Large intestine (tissue), 3 donors: ENCODE results near the gene SH2D1B. TPM values are rescaled to one million over a fixed set of nuclear protein-coding genes. Genes with fewer than 3 reads are reported as not detected.

Source experiments
- DNase-seq, 2 donors: peaks; one replicate each; pipeline versions ENCODE4 v3.0.0 to v3.0.0-alpha.2; 2013
- H3K27ac ChIP-seq: one replicate; pipeline ENCODE4 v1.5.1; 2013; ENCODE audit warnings: low read length
- H3K27me3 ChIP-seq: 2 replicates; pipeline ENCODE4 v1.6.1; 2013; ENCODE audit warnings: low read length; ENCODE audit not compliant: control insufficient read depth, insufficient read depth
- H3K36me3 ChIP-seq: 2 replicates; pipeline ENCODE4 v1.6.1; 2013; ENCODE audit warnings: low read length; ENCODE audit not compliant: control insufficient read depth, insufficient read depth
- H3K4me1 ChIP-seq: one replicate; pipeline ENCODE4 v1.6.1; 2013; ENCODE audit warnings: low read length; ENCODE audit not compliant: control insufficient read depth, insufficient read depth
- H3K4me3 ChIP-seq: one replicate; pipeline ENCODE4 v1.5.1; 2013; ENCODE audit warnings: low read length
- H3K9me3 ChIP-seq: one replicate; pipeline ENCODE4 v1.6.1; 2013; ENCODE audit warnings: mild to moderate bottlenecking, low read depth, low read length, moderate library complexity; ENCODE audit not compliant: control insufficient read depth
- WGBS: methylation state at CpG from one replicate; pipeline ENCODE4 v1.1.5; 2013; ENCODE audit warnings: low lambda C conversion rate; ENCODE audit not compliant: insufficient coverage; 5-methylcytosine and 5-hydroxymethylcytosine counted together
- polyA plus RNA-seq: library from polyadenylated mRNA; unstranded; fragments of 120-200 nt; gene quantifications from one replicate; pipeline ENCODE4 v1.2.1, GENCODE V29; 2013

The SH2D1B gene
- polyA plus RNA-seq, 1 donor: 2.1 TPM

GRCh38 chr1:162389021-162389818 lies 22.7 kb downstream of the SH2D1B start:
- Histone ChIP-seq H3K4me1 (peaks cover 30% of the 10 kb centered on the region), H3K27me3 (no peaks in the 10 kb centered on the region), H3K9me3 (peaks cover 3% of the 10 kb centered on the region), H3K4me3 (no peak overlapping the region), H3K27ac (peak overlapping the region; percentile 54), H3K36me3 (peaks cover 1% of the 10 kb centered on the region)
- WGBS: 30% methylated on average over 2 of the region's 11 CpGs
- DNase-seq: peak in 1 of 2 donors; percentile 45

DNA sequence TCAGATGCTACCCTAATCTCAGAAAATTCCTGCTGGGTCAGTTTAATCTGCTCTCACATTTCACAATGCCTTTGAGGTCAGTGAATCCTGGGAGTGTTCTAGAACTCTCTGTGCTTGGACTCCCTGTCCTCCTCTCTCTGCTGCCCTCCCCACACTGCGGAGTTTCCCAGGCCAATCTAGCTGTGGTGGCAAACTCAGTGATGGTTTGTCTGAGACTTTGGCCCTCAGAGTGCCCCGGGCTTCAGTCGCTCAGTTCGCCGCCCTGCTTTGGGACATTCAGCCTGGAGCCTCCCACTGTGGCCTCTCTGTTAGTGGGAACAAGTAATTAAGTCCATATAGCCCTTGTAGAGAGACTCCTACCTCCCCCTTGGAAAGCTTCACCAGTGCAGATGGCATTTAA lies 23.3 kb downstream of the SH2D1B start:
- no peak for DNase-seq
- WGBS: no CpG with 5 or more reads among the region's 5 CpGs

DNA sequence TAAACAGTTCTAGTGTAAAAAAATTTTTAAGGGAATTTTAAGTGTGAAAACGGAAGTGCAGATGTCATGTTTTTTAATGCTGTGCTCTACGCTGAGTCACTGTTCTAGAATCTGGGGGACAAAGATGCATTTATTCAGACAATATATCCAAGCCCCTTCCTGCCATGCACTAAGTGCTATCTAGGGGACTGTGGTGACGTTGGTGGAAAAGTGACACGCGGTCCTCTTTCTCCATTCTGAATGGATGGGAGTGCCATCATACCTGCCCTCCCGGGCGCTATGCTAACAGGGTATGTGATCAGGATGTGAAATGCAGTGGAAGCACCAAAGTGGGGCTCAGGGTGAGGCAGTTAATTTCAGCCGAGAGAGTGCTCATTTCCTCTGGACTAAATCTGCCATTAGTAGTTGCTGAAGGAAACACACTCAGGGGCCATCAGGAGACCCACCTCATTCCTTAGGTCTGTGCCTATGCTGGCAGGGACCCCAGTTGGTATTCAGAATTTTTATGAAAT lies 23.8 kb downstream of the SH2D1B start:
- 100% methylated on average over 1 of the region's 8 CpGs for WGBS
- no peak overlapping the region for H3K27ac ChIP-seq

More for the DNA sequence above, 23.3 kb downstream of the SH2D1B start:
- peaks cover 3% of the 10 kb centered on the region for H3K9me3 ChIP-seq
- H3K4me1 ChIP-seq: peaks cover 35% of the 10 kb centered on the region
- H3K4me3 ChIP-seq: no peak overlapping the region
- H3K27ac ChIP-seq: peak overlapping the region; percentile 54
- no peaks in the 10 kb centered on the region for H3K27me3 ChIP-seq
- peaks cover 7% of the 10 kb centered on the region for H3K36me3 ChIP-seq

GRCh38 chr1:162387226-162388082 lies 24.5 kb downstream of the SH2D1B start:
- Histone ChIP-seq H3K4me3 (no peak overlapping the region), H3K4me1 (peaks cover 47% of the 10 kb centered on the region), H3K9me3 (peaks cover 3% of the 10 kb centered on the region), H3K36me3 (peaks cover 18% of the 10 kb centered on the region), H3K27me3 (no peaks in the 10 kb centered on the region), H3K27ac (no peak overlapping the region)
- no peak for DNase-seq
- 95% methylated on average over 8 of the region's 20 CpGs for WGBS

More for the DNA sequence above, 23.8 kb downstream of the SH2D1B start:
- Histone ChIP-seq H3K27me3 (no peaks in the 10 kb centered on the region), H3K9me3 (peaks cover 3% of the 10 kb centered on the region), H3K4me1 (peaks cover 40% of the 10 kb centered on the region), H3K36me3 (peaks cover 12% of the 10 kb centered on the region), H3K4me3 (no peak overlapping the region)
- no peak for DNase-seq

GRCh38 chr1:162386292-162387225 lies 25.4 kb downstream of the SH2D1B start:
- no peaks in the 10 kb centered on the region for H3K27me3 ChIP-seq
- WGBS: 100% methylated on average over 1 of the region's 8 CpGs
- DNase-seq: no peak
- H3K27ac ChIP-seq: no peak overlapping the region
- H3K4me1 ChIP-seq: peaks cover 52% of the 10 kb centered on the region
- peaks cover 18% of the 10 kb centered on the region for H3K36me3 ChIP-seq
- H3K4me3 ChIP-seq: no peak overlapping the region
- peaks cover 3% of the 10 kb centered on the region for H3K9me3 ChIP-seq

DNA sequence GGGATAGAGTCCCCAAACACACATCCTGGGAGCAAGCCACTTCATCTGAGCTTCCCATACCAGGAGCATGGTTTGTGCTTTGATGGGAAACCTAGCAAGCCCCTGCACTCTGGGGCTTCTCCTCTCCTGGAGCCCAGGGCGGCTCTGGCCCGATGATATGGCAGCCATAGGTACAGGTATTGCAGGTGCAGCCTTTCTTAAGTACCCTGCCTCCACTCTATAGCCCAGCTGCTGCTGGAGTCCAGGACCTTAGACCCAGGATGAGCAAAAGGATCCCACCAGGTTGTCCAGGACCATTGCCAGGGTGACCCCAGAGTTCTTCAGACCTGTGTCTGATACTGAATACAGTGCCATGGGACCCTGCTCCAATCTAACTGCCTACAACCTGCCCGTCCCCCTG lies 26.2 kb downstream of the SH2D1B start:
- Histone ChIP-seq H3K27ac (no peak overlapping the region), H3K9me3 (peaks cover 3% of the 10 kb centered on the region), H3K4me1 (peaks cover 54% of the 10 kb centered on the region), H3K27me3 (no peaks in the 10 kb centered on the region), H3K36me3 (peaks cover 18% of the 10 kb centered on the region), H3K4me3 (no peak overlapping the region)
- no peak for DNase-seq
- WGBS: no CpG with 5 or more reads among the region's 3 CpGs

DNA sequence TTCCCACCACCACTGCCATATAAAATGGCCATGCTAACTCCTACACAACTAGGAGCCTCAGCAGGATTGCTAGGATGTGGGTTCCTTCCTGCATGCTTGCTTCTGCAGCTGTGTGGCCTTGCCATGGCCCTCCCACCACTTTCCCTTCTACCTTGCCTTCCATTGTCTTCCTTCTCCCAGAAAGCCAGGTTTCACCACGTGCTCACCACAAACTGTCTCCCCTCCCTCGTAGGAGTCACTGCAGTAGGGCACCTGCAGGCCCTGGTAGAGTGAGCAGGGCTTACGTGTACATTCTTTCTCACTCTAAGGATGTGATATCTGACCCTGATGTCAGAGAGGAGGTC lies 26.7 kb downstream of the SH2D1B start:
- Histone ChIP-seq H3K4me1 (peaks cover 53% of the 10 kb centered on the region), H3K27me3 (no peaks in the 10 kb centered on the region), H3K4me3 (no peak overlapping the region), H3K27ac (no peak overlapping the region), H3K36me3 (peaks cover 18% of the 10 kb centered on the region), H3K9me3 (peaks cover 2% of the 10 kb centered on the region)
- DNase-seq: no peak
- no CpG with 5 or more reads among the region's 3 CpGs for WGBS

DNA sequence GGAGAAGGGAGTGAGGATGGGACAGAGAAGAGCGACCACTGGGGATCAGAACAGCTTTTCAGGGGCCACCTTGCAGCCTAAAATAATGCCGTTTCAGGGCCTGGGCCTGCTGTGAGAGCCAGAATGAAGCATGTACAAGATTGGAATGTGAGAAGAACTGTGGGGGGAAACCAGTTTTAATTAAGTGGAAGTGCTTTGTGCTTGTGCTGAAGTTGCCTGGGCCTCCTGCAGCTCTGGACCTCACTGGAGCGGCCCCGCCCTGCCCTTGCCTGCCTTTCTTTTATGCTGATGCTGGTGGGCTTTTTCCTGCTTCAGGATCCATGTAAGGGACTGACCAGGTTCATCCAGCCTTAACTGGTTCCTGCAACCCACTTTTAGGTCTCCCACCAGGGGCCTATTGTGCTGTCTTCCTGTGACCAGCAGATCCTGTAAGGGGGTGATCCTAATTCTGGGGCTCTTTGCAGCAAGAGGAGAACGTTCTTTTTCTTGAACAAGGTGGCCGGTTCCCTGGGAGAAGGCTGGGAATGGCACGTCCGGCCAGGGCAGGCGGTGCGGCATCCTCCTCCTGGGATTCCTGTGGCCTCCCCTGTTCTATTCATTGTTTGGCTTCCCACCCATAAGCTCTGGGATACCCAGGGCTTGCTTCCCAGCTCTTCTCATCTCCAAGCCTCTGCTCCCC lies 27.2 kb downstream of the SH2D1B start:
- Histone ChIP-seq H3K4me3 (no peak overlapping the region), H3K27ac (no peak overlapping the region), H3K4me1 (peaks cover 50% of the 10 kb centered on the region), H3K36me3 (peaks cover 18% of the 10 kb centered on the region), H3K9me3 (no peaks in the 10 kb centered on the region), H3K27me3 (no peaks in the 10 kb centered on the region)
- 92% methylated on average over 2 of the region's 10 CpGs for WGBS
- DNase-seq: no peak

DNA sequence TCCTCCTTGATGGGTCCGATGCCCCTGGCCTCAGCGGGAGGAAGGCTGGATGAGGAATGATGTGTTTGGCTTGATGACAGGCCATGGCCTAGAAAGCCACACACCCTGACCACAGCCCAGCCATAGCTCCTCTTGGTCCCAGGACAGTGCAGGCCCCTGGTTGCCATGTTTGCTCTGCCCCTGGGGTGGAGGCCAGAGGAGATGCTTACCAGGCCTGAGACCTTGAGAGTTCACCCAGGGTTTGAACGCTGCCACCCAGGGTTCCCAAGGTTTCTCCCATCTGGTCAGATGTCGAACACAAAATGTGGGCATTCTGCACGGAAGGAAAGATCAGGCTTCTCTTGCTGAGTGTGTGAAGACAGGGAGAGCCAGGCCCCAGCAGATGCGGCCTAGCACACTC lies 27.8 kb downstream of the SH2D1B start:
- Histone ChIP-seq H3K36me3 (peaks cover 18% of the 10 kb centered on the region), H3K4me3 (no peak overlapping the region), H3K4me1 (peaks cover 44% of the 10 kb centered on the region), H3K27me3 (no peaks in the 10 kb centered on the region), H3K27ac (no peak overlapping the region), H3K9me3 (no peaks in the 10 kb centered on the region)
- DNase-seq: no peak
- no CpG with 5 or more reads among the region's 6 CpGs for WGBS
